IMR-90 (cell line): Measurements from ENCODE around the gene MEIOB. TPM values are rescaled to one million over a fixed set of nuclear protein-coding genes. Genes with fewer than 3 reads are reported as not detected.

ENCODE experiments used
- ATAC-seq: fragments of 200-7000 bp; cut with Tn5 transposase; 2 replicates; pipeline ENCODE4 v1.9.1; 2020; ENCODE audit warnings: low read depth, mild to moderate bottlenecking, moderate library complexity
- BruUV-seq: library from RNA; stranded (reverse); fragments of 400-500 nt; replicated peaks from 2 replicates; lab custom pipeline; 2021; lab: Mats Ljungman, UMichigan
- CTCF ChIA-PET: fragments of 300-600 bp; formaldehyde crosslinking; extraction: SDS; loops from one replicate; lab custom pipeline; 2021; ENCODE audit warnings: antibody characterized with exemption; lab: Yijun Ruan, JAX
- POLR2A ChIA-PET: fragments of 300-600 bp; sonication (Branson Sonifier 250); formaldehyde crosslinking; loops from one replicate; lab custom pipeline; 2022; ENCODE audit warnings: antibody characterized with exemption; ENCODE audit not compliant: unreplicated experiment; lab: Charles Lee
- DNase-seq: peaks from one replicate; pipeline ENCODE4 v3.0.0; 2013
- H2AFZ ChIP-seq: replicated peaks from 2 replicates; pipeline ENCODE3; 2013; ENCODE audit warnings: low read length, mild to moderate bottlenecking; ENCODE audit not compliant: poor library complexity
- H2AK5ac ChIP-seq: 2 replicates; pipeline ENCODE4 v1.6.1; 2013; ENCODE audit warnings: low read depth, low read length, inconsistent platforms
- H2AK9ac ChIP-seq: replicated peaks from 2 replicates; pipeline ENCODE3; 2013; ENCODE audit warnings: mild to moderate bottlenecking, low read depth, low read length, moderate library complexity; ENCODE audit not compliant: poor library complexity
- H2BK120ac ChIP-seq: 2 replicates; pipeline ENCODE4 v1.6.1; 2013; ENCODE audit warnings: low read depth, low read length, inconsistent platforms
- H2BK15ac ChIP-seq: 3 replicates; pipeline ENCODE4 v1.6.1; 2013; ENCODE audit warnings: low read depth, low read length, inconsistent platforms
- H2BK20ac ChIP-seq: 2 replicates; pipeline ENCODE4 v1.6.1; 2013; ENCODE audit warnings: low read depth, mild to moderate bottlenecking, inconsistent platforms, low read length, moderate library complexity
- H2BK5ac ChIP-seq: 2 replicates; pipeline ENCODE4 v1.6.1; 2013; ENCODE audit warnings: mild to moderate bottlenecking, low read depth, low read length, inconsistent platforms; ENCODE audit not compliant: poor library complexity, severe bottlenecking
- H3K14ac ChIP-seq: replicated peaks from 2 replicates; pipeline ENCODE4 v1.6.1; 2013; ENCODE audit warnings: low read depth, low read length, inconsistent platforms
- H3K18ac ChIP-seq: 2 replicates; pipeline ENCODE4 v1.6.1; 2013; ENCODE audit warnings: low read depth, low read length, control low read depth
- H3K23ac ChIP-seq: 2 replicates; pipeline ENCODE4 v1.6.1; 2013; ENCODE audit warnings: low read depth, low read length, inconsistent platforms
- H3K27ac ChIP-seq: 2 replicates; pipeline ENCODE4 v1.5.1; 2013; ENCODE audit warnings: mild to moderate bottlenecking, control low read depth, low read length; ENCODE audit not compliant: insufficient read depth
- H3K27me3 ChIP-seq: 2 replicates; pipeline ENCODE4 v1.6.1; 2013; ENCODE audit warnings: low read length; ENCODE audit not compliant: control insufficient read depth, insufficient read depth
- H3K36me3 ChIP-seq: 2 replicates; pipeline ENCODE4 v1.6.1; 2013; ENCODE audit warnings: low read length, mixed read lengths; ENCODE audit not compliant: control insufficient read depth, insufficient read depth
- H3K4ac ChIP-seq: 2 replicates; pipeline ENCODE4 v1.6.1; 2013; ENCODE audit warnings: low read depth, low read length, inconsistent platforms
- H3K4me1 ChIP-seq: 2 replicates; pipeline ENCODE4 v1.6.1; 2013; ENCODE audit warnings: low read length, mixed read lengths; ENCODE audit not compliant: control insufficient read depth, insufficient read depth
- H3K4me2 ChIP-seq: 2 replicates; pipeline ENCODE4 v1.6.1; 2013; ENCODE audit warnings: low read depth, mild to moderate bottlenecking, control low read depth, low read length, moderate library complexity
- H3K4me3 ChIP-seq: 2 replicates; pipeline ENCODE4 v1.5.1; 2013; ENCODE audit warnings: low read depth, mild to moderate bottlenecking, control low read depth, low read length, moderate library complexity; ENCODE audit not compliant: insufficient read depth
- H3K56ac ChIP-seq: 2 replicates; pipeline ENCODE4 v1.6.1; 2013; ENCODE audit warnings: low read length, inconsistent platforms; ENCODE audit not compliant: insufficient read depth; ENCODE audit errors: extremely low read depth
- H3K79me1 ChIP-seq, 2 experiments: 2 replicates each; pipeline ENCODE4 v1.6.1; 2013; ENCODE audit warnings: low read length in 2 of 2, inconsistent platforms in 1 of 2, low read depth in 1 of 2
- H3K9ac ChIP-seq: 2 replicates; pipeline ENCODE4 v1.6.1; 2013; ENCODE audit warnings: low read depth, low read length, control low read depth
- H3K9me1 ChIP-seq: 2 replicates; pipeline ENCODE4 v1.6.1; 2013; ENCODE audit warnings: low read length, inconsistent platforms; ENCODE audit not compliant: insufficient read depth
- H3K9me3 ChIP-seq: 2 replicates; pipeline ENCODE4 v1.6.1; 2013; ENCODE audit warnings: low read length; ENCODE audit not compliant: control insufficient read depth, insufficient read depth
- H4K20me1 ChIP-seq: 2 replicates; pipeline ENCODE4 v1.6.1; 2013; ENCODE audit warnings: low read length, inconsistent platforms; ENCODE audit not compliant: insufficient read depth
- H4K5ac ChIP-seq: 2 replicates; pipeline ENCODE4 v1.6.1; 2013; ENCODE audit warnings: mild to moderate bottlenecking, low read depth, low read length, control low read depth
- H4K8ac ChIP-seq, 2 experiments: 2 replicates each; pipeline ENCODE4 v1.6.1; 2013; ENCODE audit warnings: low read depth in 2 of 2, low read length in 2 of 2, control low read depth in 1 of 2, inconsistent platforms in 1 of 2
- H4K91ac ChIP-seq: 2 replicates; pipeline ENCODE4 v1.6.1; 2013; ENCODE audit warnings: low read depth, low read length, inconsistent platforms; ENCODE audit not compliant: insufficient read depth
- BHLHE40 ChIP-seq: fragments of 150-350 bp; IDR thresholded peaks from 2 replicates; pipeline ENCODE4 v1.6.1; 2016; ENCODE audit warnings: mild to moderate bottlenecking, low read depth, low read length
- CEBPB ChIP-seq: IDR thresholded peaks from 2 replicates; pipeline ENCODE4 v1.6.1; 2012; ENCODE audit warnings: low read depth, low read length, improper control_type of control experiment
- CHD1 ChIP-seq: IDR thresholded peaks from 2 replicates; pipeline ENCODE4 v1.6.1; 2012; ENCODE audit warnings: low read depth, low read length, improper control_type of control experiment
- ELK1 ChIP-seq: fragments of 150-350 bp; IDR thresholded peaks from 2 replicates; pipeline ENCODE4 v1.6.1; 2016; ENCODE audit warnings: low read depth, mild to moderate bottlenecking, low read length, moderate library complexity, borderline replicate concordance
- MAFK ChIP-seq: IDR thresholded peaks from 2 replicates; pipeline ENCODE4 v1.6.1; 2012; ENCODE audit warnings: low read depth, low read length, improper control_type of control experiment
- MAZ ChIP-seq: IDR thresholded peaks from 2 replicates; pipeline ENCODE4 v1.6.1; 2012; ENCODE audit warnings: low read depth, mild to moderate bottlenecking, low read length, improper control_type of control experiment, moderate library complexity, borderline replicate concordance
- MXI1 ChIP-seq: IDR thresholded peaks from 2 replicates; pipeline ENCODE4 v1.6.1; 2012; ENCODE audit warnings: low read depth, mild to moderate bottlenecking, low read length, moderate library complexity, borderline replicate concordance
- POLR2A ChIP-seq: IDR thresholded peaks from 2 replicates; pipeline ENCODE4 v1.6.1; 2012; ENCODE audit warnings: mild to moderate bottlenecking, low read depth, low read length
- RAD21 ChIP-seq: IDR thresholded peaks from 2 replicates; pipeline ENCODE4 v1.6.1; 2012; ENCODE audit warnings: low read length, improper control_type of control experiment
- RCOR1 ChIP-seq: IDR thresholded peaks from 2 replicates; pipeline ENCODE4 v1.6.1; 2012; ENCODE audit warnings: mild to moderate bottlenecking, low read length, improper control_type of control experiment; ENCODE audit not compliant: insufficient replicate concordance
- RFX5 ChIP-seq: IDR thresholded peaks from 2 replicates; pipeline ENCODE4 v1.8.0; 2012; ENCODE audit warnings: low read depth, mild to moderate bottlenecking, low read length, moderate library complexity
- SMC3 ChIP-seq: fragments of 150-350 bp; IDR thresholded peaks from 2 replicates; pipeline ENCODE4 v1.6.1; 2016; ENCODE audit warnings: low read depth, mild to moderate bottlenecking, antibody characterized with exemption, low read length, moderate library complexity
- WGBS, 2 experiments: methylation state at CpG; one replicate each; pipeline versions ENCODE4 v1.1.5 to v1.1.7; 2013; ENCODE audit warnings: missing lambda C conversion rate in 2 of 2; ENCODE audit not compliant: insufficient read length in 1 of 2; ENCODE audit errors: extremely low coverage in 2 of 2; 5-methylcytosine and 5-hydroxymethylcytosine counted together
- dilution Hi-C: fragments of 300-500 bp; cut with HindIII; formaldehyde crosslinking; loops from one replicate; pipeline ENCODE4 v1.14.3; 2018; ENCODE audit warnings: low sequenced_read_pairs; ENCODE audit not compliant: unreplicated experiment
- in situ Hi-C: fragments of 300-500 bp; cut with MboI; formaldehyde crosslinking; loops from 3 replicates; pipeline ENCODE4 v1.14.3; 2019; ENCODE audit warnings: low sequenced_read_pairs, inconsistent platforms, mixed read lengths
- intact Hi-C: fragments of 100-400 bp; cut with micrococcal nuclease; formaldehyde crosslinking; loops from 2 replicates; pipeline ENCODE4 v1.10.0; 2022
- polyA plus RNA-seq, 3 experiments: library from polyadenylated mRNA; depleted of rRNA; stranded (reverse); fragments of >200 nt; gene quantifications; 2 replicates each; pipeline ENCODE4 v1.2.3, GENCODE V29; 2012; ENCODE audit warnings: low replicate concordance in 1 of 3
- total RNA-seq: library from RNA; depleted of rRNA; stranded (reverse); fragments of >200 nt; gene quantifications from 2 replicates; pipeline ENCODE4 v1.2.3, GENCODE V29; 2012

Gene MEIOB
- total and polyA plus RNA-seq, 2 of the 4 experiments (the other 2 are of a cell fraction), result 0.14 TPM; not detected in 1

GRCh38 chr16:1913327-1914083, 41.5 kb upstream of the MEIOB start:
- ChIA-PET POLR2A (no interaction called here), CTCF (no interaction called here)
- in situ Hi-C loops (no loop called here), intact Hi-C loops (no loop called here), dilution Hi-C loops (no loop called here)
- no peak overlapping the region for H3K14ac ChIP-seq
- no peak overlapping the region for H3K27ac ChIP-seq
- H4K91ac ChIP-seq, result no peak overlapping the region
- no peak for TF ChIP-seq RCOR1
- TF ChIP-seq SMC3, result no peak
- no peak for TF ChIP-seq RAD21
- no peak for TF ChIP-seq CEBPB
- TF ChIP-seq CHD1, result no peak
- no peak for TF ChIP-seq POLR2A
- TF ChIP-seq BHLHE40, result no peak
- no peak for TF ChIP-seq MAFK
- TF ChIP-seq MXI1, result no peak
- no peak for TF ChIP-seq RFX5
- TF ChIP-seq ELK1, result no peak
- TF ChIP-seq MAZ, result no peak
- no peak overlapping the region for H2BK5ac ChIP-seq
- H3K4me1 ChIP-seq, result no peaks in the 10 kb centered on the region
- H3K18ac ChIP-seq, result no peak overlapping the region
- DNase-seq (no peak), ATAC-seq (no peak)
- H3K56ac ChIP-seq, result no peak overlapping the region
- H2BK20ac ChIP-seq, result no peak overlapping the region
- H2BK15ac ChIP-seq, result no peak overlapping the region
- no CpG with 5 or more reads among the region's 21 CpGs for WGBS, 2 experiments
- H2AK5ac ChIP-seq, result no peak overlapping the region
- H3K4me2 ChIP-seq, result no peak overlapping the region
- H3K9me3 ChIP-seq, result no peaks in the 10 kb centered on the region
- BruUV-seq, result no TSS peak
- H2AK9ac ChIP-seq, result no peak overlapping the region
- H2BK120ac ChIP-seq, result no peak overlapping the region
- no peak overlapping the region for H3K9ac ChIP-seq
- H3K79me1 ChIP-seq, result no peaks in the 10 kb centered on the region
- H4K8ac ChIP-seq, result no peak overlapping the region
- peak overlapping the region; percentile 6 for H2AFZ ChIP-seq
- no peak overlapping the region for H3K4me3 ChIP-seq
- no peak overlapping the region for H3K4ac ChIP-seq
- H4K20me1 ChIP-seq, result no peaks in the 10 kb centered on the region
- no peak overlapping the region for H4K5ac ChIP-seq
- no peak overlapping the region for H3K23ac ChIP-seq
- no peaks in the 10 kb centered on the region for H3K36me3 ChIP-seq
- no peaks in the 10 kb centered on the region for H3K9me1 ChIP-seq
- peaks cover 64% of the 10 kb centered on the region for H3K27me3 ChIP-seq
